ENCODE measurements around the gene BMF. TPM values are rescaled to one million over a fixed set of nuclear protein-coding genes. Genes with fewer than 3 reads are reported as not detected.

BMF gene
- polyA plus RNA-seq, 2 of the 4 experiments (the other 2 are of a cell fraction), result 1.4 to 1.6 TPM

- Histone ChIP-seq H3K4me2 (no peak overlapping the region), H3K4me1 (peaks cover 62% of the 10 kb centered on the region), H3K27ac (no peak overlapping the region; a peak in 2 of 6 replicates), H3K4me3 (no peak overlapping the region), H3K9me3 (no peaks in the 10 kb centered on the region)
- FAIRE-seq (no peak), ATAC-seq (no peak), DNase-seq (ENCODE audit: low read depth in 1 of 2, low spot score in 1 of 2) (no peak)
- CTCF ChIA-PET, result interaction anchor here (0.6 to 14.6 kb wide), 30 partner anchors 7 to 175 kb away, joined by 3 to 174 read pairs (median 7); partner anchors contain the start of genes BUB1B and SRP14
- TF ChIP-seq NR3C1 (IDR thresholded peaks at IDR 0.05) (no peak), JUNB (IDR thresholded peaks at IDR 0.05) (no peak), RAD21 (conservative IDR thresholded peaks at IDR 0.05 in 1 of 2, IDR thresholded peaks at IDR 0.05 in 1 of 2) (no peak), MAX (IDR thresholded peaks at IDR 0.05) (no peak), GATA3 (IDR thresholded peaks at IDR 0.05; ENCODE audit: borderline replicate concordance) (no peak), NFE2L2 (conservative IDR thresholded peaks at IDR 0.05; ENCODE audit: low read length) (no peak), EP300 (IDR thresholded peaks at IDR 0.05) (no peak), RFX5 (IDR thresholded peaks at IDR 0.05) (no peak), BHLHE40 (IDR thresholded peaks at IDR 0.05; ENCODE audit: low read depth, low read length) (no peak)
- TF ChIP-seq, protein P1, sequence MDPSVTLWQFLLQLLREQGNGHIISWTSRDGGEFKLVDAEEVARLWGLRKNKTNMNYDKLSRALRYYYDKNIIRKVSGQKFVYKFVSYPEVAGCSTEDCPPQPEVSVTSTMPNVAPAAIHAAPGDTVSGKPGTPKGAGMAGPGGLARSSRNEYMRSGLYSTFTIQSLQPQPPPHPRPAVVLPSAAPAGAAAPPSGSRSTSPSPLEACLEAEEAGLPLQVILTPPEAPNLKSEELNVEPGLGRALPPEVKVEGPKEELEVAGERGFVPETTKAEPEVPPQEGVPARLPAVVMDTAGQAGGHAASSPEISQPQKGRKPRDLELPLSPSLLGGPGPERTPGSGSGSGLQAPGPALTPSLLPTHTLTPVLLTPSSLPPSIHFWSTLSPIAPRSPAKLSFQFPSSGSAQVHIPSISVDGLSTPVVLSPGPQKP (IDR thresholded peaks at IDR 0.05; ENCODE audit: low read depth, low read length), result no peak
- TF ChIP-seq, protein P2, sequence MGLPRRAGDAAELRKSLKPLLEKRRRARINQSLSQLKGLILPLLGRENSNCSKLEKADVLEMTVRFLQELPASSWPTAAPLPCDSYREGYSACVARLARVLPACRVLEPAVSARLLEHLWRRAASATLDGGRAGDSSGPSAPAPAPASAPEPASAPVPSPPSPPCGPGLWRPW (IDR thresholded peaks at IDR 0.05), result no peak
- TF ChIP-seq, protein P3, sequence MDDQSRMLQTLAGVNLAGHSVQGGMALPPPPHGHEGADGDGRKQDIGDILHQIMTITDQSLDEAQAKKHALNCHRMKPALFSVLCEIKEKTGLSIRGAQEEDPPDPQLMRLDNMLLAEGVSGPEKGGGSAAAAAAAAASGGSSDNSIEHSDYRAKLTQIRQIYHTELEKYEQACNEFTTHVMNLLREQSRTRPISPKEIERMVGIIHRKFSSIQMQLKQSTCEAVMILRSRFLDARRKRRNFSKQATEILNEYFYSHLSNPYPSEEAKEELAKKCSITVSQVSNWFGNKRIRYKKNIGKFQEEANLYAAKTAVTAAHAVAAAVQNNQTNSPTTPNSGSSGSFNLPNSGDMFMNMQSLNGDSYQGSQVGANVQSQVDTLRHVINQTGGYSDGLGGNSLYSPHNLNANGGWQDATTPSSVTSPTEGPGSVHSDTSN (IDR thresholded peaks at IDR 0.05), result no peak
- POLR2A ChIA-PET, result no interaction called here
- 92% methylated on average over 5 of the region's 7 CpGs for whole genome bisulfite sequencing (ENCODE audit: missing lambda C conversion rate)
Measured at GRCh38 chr15:40103864-40104271, 4.8 kb downstream of the BMF start.

- ATAC-seq (no peak), DNase-seq (ENCODE audit: low read depth in 1 of 2, low spot score in 1 of 2) (no peak), FAIRE-seq (no peak)
- no peak for TF ChIP-seq HOXB5 (CRISPR knock-in tag; IDR thresholded peaks at IDR 0.05)
- TF ChIP-seq ATOH8 (CRISPR knock-in tag; IDR thresholded peaks at IDR 0.05; ENCODE audit: low read depth), result no peak
- no peak for TF ChIP-seq TP53 (CRISPR knock-in tag; IDR thresholded peaks at IDR 0.05)
- no peak for TF ChIP-seq ZNF302 (CRISPR knock-in tag; IDR thresholded peaks at IDR 0.05)
- TF ChIP-seq NR3C1 (IDR thresholded peaks at IDR 0.05), result no peak
- no peak for TF ChIP-seq EHF (CRISPR knock-in tag; IDR thresholded peaks at IDR 0.05)
- no peak for TF ChIP-seq CTCF (IDR thresholded peaks at IDR 0.05)
- TF ChIP-seq POLR2A (IDR thresholded peaks at IDR 0.05; ENCODE audit: low read length), result no peak
- no peak for TF ChIP-seq REST (IDR thresholded peaks at IDR 0.05)
- TF ChIP-seq POLR2AphosphoS2 (conservative IDR thresholded peaks at IDR 0.05; ENCODE audit: low read length), result no peak
- no peak for TF ChIP-seq RCOR1 (IDR thresholded peaks at IDR 0.05; ENCODE audit: low read depth, low read length)
- TF ChIP-seq SREBF2 (IDR thresholded peaks at IDR 0.05), result no peak
- no peak for TF ChIP-seq ESRRA (IDR thresholded peaks at IDR 0.05; ENCODE audit: borderline replicate concordance, low read length)
- TF ChIP-seq HOXA7 (CRISPR knock-in tag; IDR thresholded peaks at IDR 0.05), result no peak
- ChIA-PET POLR2A (no interaction called here), CTCF (interaction anchor here (0.6 to 14.6 kb wide), 14 partner anchors 9 to 176 kb away, joined by 3 to 174 read pairs (median 10); partner anchors contain the start of gene SRP14)
- H3K9me3 ChIP-seq, result no peaks in the 10 kb centered on the region
- H3K4me3 ChIP-seq, result no peak overlapping the region
- 72% methylated on average over 26 of the region's 29 CpGs for WGBS (ENCODE audit: missing lambda C conversion rate)
- peak overlapping the region; percentile 35 to 36; a peak in 3 of 6 replicates for H3K27ac ChIP-seq
- H3K4me1 ChIP-seq, result peaks cover 67% of the 10 kb centered on the region
- H3K4me2 ChIP-seq, result no peak overlapping the region
Measured at GRCh38 chr15:40102897-40103858, 5.5 kb downstream of the BMF start.
